Lower leg skin (tissue), 3 donors: ENCODE results near the gene TLE3.

Source experiments
- POLR2A ChIP-seq, 2 donors: fragments of 450-650 bp; IDR thresholded peaks; one replicate each; pipeline ENCODE4 v1.6.1; 2016 to 2017; ENCODE audit warnings: antibody characterized with exemption in 2 of 2, mild to moderate bottlenecking in 1 of 2, moderate library complexity in 1 of 2
- TF ChIP-seq, protein P1 (sequence below), 3 donors: fragments of 450-650 bp; IDR thresholded peaks; one replicate each; pipeline ENCODE4 v1.5.1; 2016; ENCODE audit warnings: antibody characterized with exemption in 3 of 3, mild to moderate bottlenecking in 3 of 3, moderate library complexity in 2 of 3

DNA sequence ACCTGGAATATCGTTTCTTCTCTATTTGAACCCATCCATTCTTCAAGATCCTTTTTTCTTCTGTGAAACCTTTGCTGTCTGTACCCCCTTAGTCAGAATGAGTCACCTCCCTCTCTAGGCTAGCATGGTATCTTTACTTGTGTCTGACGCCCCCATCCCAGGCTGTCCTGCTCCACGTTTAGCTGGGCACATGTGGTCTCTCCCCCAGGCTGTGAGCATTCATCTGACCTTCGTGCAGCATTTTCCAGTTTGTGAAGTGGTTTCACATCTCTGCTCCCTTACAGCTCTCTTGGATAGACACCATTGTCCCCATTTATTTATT is 14.3 kb upstream of the TLE3 start:
- no peak for TF ChIP-seq POLR2A (IDR thresholded peaks at IDR 0.05)
- TF ChIP-seq, protein P1, sequence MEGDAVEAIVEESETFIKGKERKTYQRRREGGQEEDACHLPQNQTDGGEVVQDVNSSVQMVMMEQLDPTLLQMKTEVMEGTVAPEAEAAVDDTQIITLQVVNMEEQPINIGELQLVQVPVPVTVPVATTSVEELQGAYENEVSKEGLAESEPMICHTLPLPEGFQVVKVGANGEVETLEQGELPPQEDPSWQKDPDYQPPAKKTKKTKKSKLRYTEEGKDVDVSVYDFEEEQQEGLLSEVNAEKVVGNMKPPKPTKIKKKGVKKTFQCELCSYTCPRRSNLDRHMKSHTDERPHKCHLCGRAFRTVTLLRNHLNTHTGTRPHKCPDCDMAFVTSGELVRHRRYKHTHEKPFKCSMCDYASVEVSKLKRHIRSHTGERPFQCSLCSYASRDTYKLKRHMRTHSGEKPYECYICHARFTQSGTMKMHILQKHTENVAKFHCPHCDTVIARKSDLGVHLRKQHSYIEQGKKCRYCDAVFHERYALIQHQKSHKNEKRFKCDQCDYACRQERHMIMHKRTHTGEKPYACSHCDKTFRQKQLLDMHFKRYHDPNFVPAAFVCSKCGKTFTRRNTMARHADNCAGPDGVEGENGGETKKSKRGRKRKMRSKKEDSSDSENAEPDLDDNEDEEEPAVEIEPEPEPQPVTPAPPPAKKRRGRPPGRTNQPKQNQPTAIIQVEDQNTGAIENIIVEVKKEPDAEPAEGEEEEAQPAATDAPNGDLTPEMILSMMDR (IDR thresholded peaks at IDR 0.05), result no peak
